Left kidney (tissue), 2 donors: ENCODE measurements around the gene FOXP4. TPM values are rescaled to one million over a fixed set of nuclear protein-coding genes. Genes with fewer than 3 reads are reported as not detected.

Experiments used
- DNase-seq: peaks from one replicate; pipeline ENCODE4 v3.0.0-alpha.2; 2013
- polyA plus RNA-seq: library from polyadenylated mRNA; unstranded; fragments of 120-200 nt; gene quantifications from one replicate; pipeline ENCODE4 v1.2.1, GENCODE V29; 2013; ENCODE audit not compliant: insufficient read length

The FOXP4 gene
- polyA plus RNA-seq, 1 donor, result 29.3 TPM

DNA sequence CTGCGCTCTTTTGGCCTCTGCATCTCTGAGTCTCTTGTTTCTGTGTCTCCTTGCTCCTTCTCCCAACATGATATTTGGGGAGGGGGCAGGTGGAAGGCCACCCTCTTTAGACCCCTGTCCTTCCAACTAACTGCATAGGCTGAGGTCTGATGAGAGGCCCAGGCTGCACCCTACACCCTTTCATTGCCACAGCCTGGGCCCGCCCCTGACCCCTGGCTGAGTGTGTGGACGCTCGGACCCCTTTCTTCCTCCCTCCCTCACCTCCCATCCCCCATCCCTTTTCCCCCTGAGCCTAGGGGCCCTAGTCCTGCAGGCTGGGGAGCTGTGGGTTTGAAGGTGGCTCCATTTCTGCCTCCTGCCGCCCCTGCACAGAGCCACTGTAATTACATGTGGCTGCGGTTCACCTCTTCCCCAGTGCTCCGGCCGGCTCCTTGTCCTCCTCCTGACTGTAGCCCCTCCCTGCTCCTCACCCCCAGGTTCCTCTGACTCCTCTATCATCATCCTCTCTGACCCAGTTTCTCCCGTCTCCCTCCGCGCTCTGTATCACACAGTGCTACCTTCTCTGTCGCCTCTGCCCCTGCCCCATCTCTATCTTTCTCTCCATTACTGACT lies 98.9 kb downstream of the FOXP4 start:
- DNase-seq, result no peak

DNA sequence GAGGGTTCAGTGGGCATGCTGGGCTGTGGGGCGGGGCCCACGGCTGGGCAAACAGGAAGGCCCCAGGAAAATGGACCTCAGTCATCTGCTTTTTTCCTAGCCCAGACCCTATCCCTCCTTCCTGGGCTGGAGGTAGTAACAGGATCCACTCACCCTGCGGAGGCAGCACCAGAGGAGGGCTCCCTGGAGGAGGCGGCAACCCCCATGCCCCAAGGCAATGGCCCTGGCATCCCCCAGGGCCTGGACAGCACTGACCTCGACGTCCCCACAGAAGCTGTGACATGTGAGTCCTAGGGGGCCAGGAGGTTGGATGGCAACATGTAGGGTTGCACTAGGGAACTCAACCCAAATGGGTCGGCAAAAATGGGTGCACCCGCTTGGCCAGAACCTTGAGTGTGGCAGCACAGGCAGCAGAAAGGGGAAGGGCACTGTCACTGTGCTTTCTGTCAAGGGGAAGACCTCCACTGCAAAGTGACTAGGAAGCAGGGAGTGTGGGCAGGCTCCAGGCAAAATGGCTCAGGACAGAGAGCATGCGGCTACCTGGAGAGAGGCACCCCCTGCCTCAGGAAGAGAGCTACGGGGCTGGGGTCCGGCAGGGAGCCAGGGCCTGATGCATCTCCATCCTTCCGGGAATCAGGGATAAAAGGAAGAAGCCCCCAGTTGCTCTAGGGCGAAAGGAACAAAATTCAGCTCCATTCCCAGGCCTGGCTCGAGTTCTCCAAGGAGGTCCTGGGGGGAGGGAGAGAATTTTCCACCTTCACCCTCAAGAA lies 100.0 kb downstream of the FOXP4 start:
- DNase-seq, result no peak

DNA sequence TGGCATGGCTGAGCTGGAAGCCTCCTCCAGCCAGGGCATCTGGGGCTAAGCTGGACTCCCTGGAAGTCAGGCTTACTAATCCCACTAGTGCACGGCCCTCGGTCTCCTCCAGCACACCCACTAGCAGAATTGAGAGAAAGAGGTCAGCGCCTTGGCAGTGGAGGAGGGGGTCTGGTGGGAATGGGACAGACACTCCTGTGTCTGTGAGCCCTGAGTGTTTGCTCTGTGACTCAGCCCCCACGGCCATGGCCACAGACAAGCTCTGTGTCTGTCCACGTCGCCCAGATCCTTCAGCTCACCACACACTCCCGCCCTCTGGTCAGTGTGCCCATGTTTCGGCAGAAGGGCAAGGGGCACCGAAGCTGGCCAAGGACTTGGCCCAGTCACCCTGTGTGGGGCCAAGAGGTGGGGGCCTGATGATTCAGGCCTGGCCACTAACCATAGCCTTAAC lies 100.9 kb downstream of the FOXP4 start:
- no peak for DNase-seq

DNA sequence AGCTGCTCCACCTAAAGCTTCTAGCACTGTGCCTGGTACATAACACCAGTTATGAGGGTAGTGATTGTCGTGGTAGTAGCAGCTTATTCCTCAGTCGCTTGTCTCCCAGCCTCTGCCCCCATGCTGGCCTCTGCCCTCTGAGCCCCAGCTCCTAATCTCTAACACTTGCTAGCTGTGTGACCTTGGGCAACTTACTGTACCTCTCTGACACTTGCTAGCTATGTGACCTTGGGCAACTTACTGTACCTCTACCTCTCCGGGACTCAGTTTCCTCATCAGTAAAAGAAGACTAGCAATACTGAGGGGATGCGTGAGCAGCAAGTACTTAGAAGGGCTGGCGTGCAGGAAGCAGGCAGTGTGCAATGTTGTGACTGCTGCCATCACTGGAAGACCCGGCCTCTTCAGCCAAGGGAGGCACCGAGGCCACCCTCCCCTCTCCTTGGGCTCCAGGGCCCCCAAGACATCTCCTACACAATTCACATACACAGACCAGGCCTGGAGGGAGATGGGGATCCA lies 101.9 kb downstream of the FOXP4 start:
- no peak for DNase-seq

DNA sequence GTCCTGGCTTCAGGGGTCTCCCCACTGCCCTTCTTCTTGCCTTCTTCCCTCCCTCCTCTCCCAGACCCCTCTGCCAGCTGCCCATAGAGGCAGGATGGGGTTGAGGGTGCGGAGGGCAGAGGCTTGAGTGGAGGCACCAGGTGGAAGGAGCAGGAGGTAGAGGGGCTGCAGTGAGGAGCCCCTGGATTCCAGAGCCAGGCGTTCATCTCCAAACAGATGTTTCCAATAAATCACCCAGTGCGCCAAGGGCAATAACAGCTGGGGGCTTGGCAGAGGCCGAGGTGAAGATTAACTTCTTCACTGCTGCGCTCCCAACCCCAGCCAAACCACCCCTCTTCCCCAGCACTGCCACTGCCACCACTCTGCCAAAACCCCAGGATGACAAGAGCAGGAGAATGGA lies 102.7 kb downstream of the FOXP4 start:
- no peak for DNase-seq

DNA sequence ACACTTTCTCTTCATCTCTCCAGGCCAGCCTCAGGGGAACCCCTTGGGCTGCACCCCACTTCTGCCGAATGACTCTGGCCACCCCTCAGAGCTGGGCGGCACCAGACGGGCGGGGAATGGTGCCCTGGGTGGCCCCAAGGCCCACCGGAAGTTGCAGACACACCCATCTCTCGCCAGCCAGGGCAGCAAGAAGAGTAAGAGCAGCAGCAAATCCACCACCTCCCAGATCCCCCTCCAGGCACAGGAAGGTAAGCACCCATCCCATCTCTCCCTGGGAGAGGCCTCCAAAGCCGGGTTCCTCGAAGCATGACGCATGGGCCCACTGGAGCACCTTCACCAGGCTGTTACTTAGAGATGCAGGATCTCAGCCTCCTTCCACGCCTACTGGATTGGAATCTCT lies 103.4 kb downstream of the FOXP4 start:
- no peak for DNase-seq

DNA sequence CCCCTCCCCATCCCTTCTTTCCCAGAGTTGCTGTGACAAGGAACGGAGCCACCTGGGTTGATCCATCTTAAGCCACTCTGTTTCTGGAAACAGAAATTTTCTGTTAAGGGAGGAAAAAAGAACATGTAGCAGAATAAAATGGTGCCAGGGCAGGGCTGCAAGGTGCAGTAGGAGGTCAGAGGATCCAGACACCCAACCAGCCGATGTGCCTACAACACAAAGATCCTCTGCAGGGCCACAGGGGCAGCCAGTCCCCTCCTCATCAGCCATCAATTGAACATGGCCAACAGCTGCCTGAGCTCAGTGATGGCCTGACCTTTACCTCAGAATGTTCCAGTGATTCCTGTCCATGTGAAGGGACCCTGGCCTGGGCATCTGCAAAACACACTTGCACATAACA lies 103.9 kb downstream of the FOXP4 start:
- DNase-seq, result no peak

DNA sequence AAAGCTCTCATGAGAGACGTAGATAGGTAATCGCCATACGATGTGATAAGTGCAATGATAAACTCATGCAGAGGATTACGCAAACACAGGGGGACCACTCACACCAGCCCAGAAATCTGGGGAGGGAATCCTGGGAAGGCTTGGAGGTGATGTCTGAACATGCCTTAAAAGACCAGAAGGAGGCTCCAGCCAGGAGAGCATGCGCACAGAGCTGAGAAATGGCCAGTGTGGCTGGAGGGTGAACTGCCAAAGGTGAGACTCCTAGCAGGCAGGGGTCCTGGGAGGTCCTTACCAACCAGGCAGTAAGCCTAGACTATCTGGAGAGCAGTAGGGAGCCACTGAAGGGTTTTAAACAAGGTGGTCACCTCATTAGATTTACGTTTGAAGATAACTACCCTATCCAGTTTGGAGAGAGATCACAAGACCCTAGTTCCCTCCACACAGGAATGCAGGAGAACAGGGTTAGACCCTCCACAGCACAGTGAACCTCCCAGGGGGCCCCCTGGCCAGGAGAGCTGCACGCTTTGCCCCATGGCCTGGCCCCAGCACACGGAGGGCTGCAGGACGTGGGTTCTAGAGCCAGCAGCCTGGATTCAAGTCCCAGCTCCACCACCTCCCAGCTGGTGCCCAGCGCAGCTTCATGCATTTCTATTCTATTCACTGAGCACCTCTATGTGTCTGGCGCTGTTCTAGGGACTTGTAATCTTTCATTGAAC lies 105.2 kb downstream of the FOXP4 start:
- no peak for DNase-seq

Other genes starting within 250 kb of the FOXP4 start
- not detected for gene NCR2, start 210.8 kb upstream of the FOXP4 start, polyA plus RNA-seq
- 31.4 TPM for gene MDFI, start 92.1 kb downstream of the FOXP4 start, polyA plus RNA-seq
- gene TFEB, start 189.2 kb downstream of the FOXP4 start, polyA plus RNA-seq, result 7.6 TPM
- not detected for gene PGC, start 201.0 kb downstream of the FOXP4 start, polyA plus RNA-seq
- gene FRS3, start 233.5 kb downstream of the FOXP4 start, polyA plus RNA-seq, result 5.0 TPM
- 6.8 TPM for gene PRICKLE4, start 234.4 kb downstream of the FOXP4 start, polyA plus RNA-seq
- gene TOMM6, start 241.3 kb downstream of the FOXP4 start, polyA plus RNA-seq, result 208 TPM